ENCODE data around the gene KANSL3.
A peak's percentile ranks its signal among the peaks of the same experiment; 100 is the strongest.

Gene KANSL3

DNA sequence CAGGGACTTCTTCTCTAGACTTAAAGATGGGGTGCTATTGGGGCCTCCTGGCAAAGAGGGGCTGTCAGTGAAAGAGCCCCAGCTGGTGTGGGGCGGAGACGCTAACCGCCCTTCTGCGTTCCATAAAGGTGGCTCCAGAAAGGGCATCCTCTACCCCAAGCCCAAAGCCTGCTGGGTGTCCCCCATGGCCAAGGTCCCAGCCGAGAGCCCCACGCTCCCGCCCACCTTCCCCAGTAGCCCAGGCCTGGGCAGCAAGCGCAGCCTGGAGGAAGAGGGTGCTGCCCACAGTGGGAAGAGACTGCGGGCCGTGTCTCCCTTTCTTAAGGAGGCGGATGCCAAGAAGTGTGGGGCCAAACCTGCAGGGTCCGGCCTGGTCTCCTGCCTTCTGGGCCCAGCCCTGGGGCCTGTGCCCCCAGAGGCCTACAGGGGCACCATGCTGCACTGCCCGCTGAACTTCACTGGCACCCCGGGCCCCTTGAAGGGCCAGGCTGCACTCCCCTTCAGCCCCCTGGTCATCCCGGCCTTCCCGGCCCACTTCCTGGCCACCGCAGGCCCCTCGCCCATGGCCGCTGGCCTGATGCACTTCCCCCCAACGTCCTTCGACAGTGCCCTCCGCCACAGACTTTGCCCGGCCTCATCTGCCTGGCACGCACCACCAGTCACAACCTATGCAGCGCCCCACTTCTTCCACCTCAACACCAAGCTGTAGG, 86.4 kb downstream of the KANSL3 start:
- no peak overlapping the region for H3K4me3 ChIP-seq (ENCODE audit: low read depth, low read length)
- TF ChIP-seq, protein P1, sequence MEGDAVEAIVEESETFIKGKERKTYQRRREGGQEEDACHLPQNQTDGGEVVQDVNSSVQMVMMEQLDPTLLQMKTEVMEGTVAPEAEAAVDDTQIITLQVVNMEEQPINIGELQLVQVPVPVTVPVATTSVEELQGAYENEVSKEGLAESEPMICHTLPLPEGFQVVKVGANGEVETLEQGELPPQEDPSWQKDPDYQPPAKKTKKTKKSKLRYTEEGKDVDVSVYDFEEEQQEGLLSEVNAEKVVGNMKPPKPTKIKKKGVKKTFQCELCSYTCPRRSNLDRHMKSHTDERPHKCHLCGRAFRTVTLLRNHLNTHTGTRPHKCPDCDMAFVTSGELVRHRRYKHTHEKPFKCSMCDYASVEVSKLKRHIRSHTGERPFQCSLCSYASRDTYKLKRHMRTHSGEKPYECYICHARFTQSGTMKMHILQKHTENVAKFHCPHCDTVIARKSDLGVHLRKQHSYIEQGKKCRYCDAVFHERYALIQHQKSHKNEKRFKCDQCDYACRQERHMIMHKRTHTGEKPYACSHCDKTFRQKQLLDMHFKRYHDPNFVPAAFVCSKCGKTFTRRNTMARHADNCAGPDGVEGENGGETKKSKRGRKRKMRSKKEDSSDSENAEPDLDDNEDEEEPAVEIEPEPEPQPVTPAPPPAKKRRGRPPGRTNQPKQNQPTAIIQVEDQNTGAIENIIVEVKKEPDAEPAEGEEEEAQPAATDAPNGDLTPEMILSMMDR (IDR thresholded peaks at IDR 0.05; ENCODE audit: low read depth, low read length, missing control alignments) = no peak
- DNase-seq (ENCODE audit: low read depth) = no peak
- in situ Hi-C loops (cut with HindIII; ENCODE audit: low sequenced_read_pairs) = no loop called here

DNA sequence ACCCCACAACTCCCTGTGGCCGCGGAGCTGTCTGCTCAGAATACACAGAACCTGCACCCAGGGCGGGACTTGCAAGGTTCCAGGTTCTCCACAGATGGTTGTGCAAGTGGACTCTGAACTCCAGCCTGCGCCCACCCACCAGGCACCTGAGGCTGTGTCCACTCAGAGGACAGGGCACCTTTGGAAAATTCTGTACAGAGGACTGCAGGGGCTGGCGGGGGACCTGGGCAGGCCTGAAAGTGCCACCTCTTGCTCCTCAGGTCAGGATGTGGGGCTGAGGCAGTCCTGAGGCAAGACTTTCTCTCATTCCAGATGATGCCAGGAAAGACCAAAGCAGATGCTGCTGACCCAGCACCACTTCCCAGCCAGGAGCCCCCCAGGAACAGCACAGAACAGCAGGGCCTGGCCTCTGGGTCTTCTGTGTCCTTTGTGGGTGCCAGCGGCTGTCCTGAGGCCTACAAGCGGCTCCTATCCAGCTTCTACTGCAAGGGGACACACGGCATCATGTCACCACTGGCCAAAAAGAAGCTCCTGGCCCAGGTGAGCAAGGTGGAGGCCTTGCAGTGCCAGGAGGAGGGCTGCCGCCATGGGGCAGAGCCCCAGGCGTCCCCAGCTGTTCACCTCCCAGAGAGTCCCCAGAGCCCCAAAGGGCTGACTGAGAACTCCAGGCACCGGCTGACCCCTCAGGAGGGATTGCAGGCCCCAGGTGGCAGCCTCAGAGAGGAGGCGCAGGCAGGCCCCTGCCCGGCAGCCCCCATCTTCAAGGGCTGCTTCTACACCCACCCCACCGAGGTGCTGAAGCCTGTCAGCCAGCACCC, 87.1 kb downstream of the KANSL3 start:
- no peak overlapping the region for H3K4me3 ChIP-seq (ENCODE audit: low read depth, low read length)
- DNase-seq (ENCODE audit: low read depth) = no peak
- in situ Hi-C loops (cut with HindIII; ENCODE audit: low sequenced_read_pairs) = no loop called here
- TF ChIP-seq, protein P1 (IDR thresholded peaks at IDR 0.05; ENCODE audit: low read depth, low read length, missing control alignments) = no peak

DNA sequence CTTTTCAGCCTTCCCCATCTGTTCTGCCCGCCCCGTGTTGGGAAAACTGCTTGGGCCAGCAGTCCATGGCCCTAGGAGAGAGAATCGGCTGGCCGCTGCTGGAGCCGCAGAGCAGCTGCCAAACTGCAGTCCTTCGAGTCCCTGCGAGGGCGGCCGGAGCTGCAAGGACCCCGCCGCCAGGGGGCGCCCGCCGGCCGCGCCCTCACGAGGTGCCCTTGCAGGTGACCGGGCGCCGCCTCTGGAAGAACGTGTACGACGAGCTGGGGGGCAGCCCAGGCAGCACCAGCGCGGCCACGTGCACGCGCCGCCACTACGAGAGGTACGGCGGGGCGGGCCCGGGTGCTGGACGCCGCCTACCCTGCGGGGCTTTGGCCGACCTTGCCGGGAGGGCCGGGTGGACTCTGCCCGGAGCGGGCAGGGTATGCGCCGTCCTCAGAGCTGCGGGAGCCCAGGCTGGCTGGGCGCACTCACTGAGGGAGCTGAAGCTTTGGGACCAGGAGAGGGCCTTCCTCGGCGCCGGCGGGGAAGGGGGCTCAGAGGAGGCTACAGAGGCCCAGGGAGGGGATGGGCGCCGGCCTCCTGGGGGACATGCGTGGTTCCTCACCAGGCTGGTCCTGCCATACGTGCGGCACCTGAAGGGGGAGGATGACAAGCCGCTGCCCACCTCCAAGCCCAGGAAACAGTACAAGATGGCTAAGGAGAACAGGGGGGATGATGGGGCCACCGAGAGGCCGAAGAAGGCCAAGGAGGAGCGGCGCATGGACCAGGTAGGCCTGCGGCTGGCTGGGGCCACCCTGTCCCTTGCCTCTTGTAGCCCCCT, 87.9 kb downstream of the KANSL3 start:
- TF ChIP-seq, protein P1 (IDR thresholded peaks at IDR 0.05; ENCODE audit: low read depth, low read length, missing control alignments) = peak; percentile 32
- no peak overlapping the region for H3K4me3 ChIP-seq (ENCODE audit: low read depth, low read length)
- no peak for DNase-seq (ENCODE audit: low read depth)
- in situ Hi-C loops (cut with HindIII; ENCODE audit: low sequenced_read_pairs) = loop anchor here (25.0 kb wide), 1 partner anchor 263 kb away; no protein-coding TSS in a partner anchor

DNA sequence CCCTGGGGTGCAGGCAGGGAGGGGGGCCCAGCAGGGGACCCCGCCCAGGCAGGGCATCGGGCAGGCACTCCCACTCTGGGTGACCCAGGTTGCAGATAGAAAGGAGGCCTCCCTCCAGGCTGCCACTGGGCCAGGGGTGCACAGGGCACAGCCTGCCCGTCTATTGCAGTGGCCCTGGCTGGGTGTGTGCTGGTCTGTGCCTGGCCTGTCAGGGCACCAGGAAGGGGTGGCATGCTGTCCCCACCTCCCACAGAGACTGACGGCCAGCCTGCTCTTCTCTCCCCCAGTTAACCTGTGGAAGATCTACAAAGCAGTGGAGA, 88.7 kb downstream of the KANSL3 start:
- TF ChIP-seq, protein P1 (IDR thresholded peaks at IDR 0.05; ENCODE audit: low read depth, low read length, missing control alignments) = no peak
- in situ Hi-C loops (cut with HindIII; ENCODE audit: low sequenced_read_pairs) = loop anchor here (25.0 kb wide), 1 partner anchor 262 kb away; no protein-coding TSS in a partner anchor
- no peak overlapping the region for H3K4me3 ChIP-seq (ENCODE audit: low read depth, low read length)
- no peak for DNase-seq (ENCODE audit: low read depth)

DNA sequence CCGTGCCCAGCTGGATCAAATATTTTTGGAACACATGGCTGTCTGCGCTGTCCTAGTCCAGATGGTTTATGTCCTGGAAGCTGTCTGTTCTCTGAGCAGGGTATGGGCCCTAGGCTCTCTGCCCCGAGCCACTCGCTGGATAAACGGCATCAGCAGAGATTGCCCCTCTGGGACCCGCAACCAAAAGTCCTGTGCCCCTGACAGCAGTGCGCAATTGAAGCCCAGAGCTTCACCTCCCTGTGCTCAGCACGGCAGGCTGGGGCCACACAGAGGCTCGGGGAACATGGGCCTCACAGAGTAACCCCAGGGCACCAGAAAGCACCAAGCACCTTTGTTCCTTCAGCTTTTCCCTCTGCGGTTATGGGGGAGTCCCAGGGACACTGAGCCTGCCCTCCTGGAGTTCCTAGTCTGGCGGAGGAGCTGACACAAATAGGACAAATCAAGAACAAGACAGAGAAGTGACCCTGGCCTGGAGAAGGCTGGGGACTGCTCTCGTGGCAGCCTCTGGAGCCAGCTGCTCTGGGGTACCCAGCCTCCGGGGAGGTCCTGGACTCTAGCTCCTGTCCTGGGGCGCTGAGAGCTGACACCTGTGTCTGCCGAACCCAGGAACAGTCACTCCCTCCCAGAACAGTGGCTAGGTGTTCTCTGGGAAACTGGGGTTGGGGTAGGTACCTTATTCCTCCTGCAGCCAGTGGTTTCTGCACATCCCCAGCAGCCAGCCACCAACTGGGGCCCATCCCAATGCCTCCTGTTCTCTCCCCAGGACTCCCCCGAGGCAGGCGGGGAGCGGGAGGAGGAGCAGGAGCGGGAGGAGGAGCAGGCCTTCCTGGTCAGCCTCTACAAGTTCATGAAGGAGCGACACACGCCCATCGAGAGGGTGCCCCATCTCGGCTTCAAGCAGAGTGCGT, 89.3 kb downstream of the KANSL3 start:
- in situ Hi-C loops (cut with HindIII; ENCODE audit: low sequenced_read_pairs) = loop anchor here (25.0 kb wide), 1 partner anchor 262 kb away; no protein-coding TSS in a partner anchor
- H3K4me3 ChIP-seq (ENCODE audit: low read depth, low read length) = no peak overlapping the region
- DNase-seq (ENCODE audit: low read depth) = no peak
- TF ChIP-seq, protein P1 (IDR thresholded peaks at IDR 0.05; ENCODE audit: low read depth, low read length, missing control alignments) = no peak
